ENCODE results near the gene CRLF3. TPM values are rescaled to one million over a fixed set of nuclear protein-coding genes. Genes with fewer than 3 reads are reported as not detected.
A peak's percentile ranks its signal among the peaks of the same experiment; 100 is the strongest.

Gene CRLF3
- total RNA-seq, 6 experiments from 2014 or later, result 11.6 to 13.4 (median 12.1) TPM

DNA sequence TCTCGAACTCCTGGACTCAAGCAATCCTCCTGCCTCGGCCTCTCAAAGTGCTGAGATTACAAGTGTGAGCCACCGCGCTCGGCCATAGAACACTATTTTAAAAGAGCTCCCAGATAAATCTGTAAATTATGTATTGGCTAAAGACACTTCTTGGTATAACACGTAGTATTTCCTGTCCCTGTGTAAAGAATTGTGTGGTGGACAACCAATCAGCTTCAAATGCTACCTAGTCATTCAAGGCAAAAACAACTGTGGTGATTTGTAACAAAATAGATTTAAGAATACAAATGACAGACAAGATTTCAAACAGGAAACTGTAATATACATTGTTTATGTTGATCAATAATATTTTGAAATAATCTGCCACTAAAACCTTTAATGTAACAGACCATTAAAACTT, 14.6 kb downstream of the CRLF3 start:
- Mint-ChIP-seq H3K27ac (no peak overlapping the region), H3K4me3 (no peak overlapping the region), H3K9me3 (no peaks in the 10 kb centered on the region), H3K4me1 (ENCODE audit: low read depth) (peaks cover 15% of the 10 kb centered on the region), H3K27me3 (ENCODE audit: insufficient read depth) (no peaks in the 10 kb centered on the region), H3K36me3 (ENCODE audit: low read depth) (peaks cover 6% of the 10 kb centered on the region; the same call in 1 of the 2 replicates)
- TF ChIP-seq, protein P1, sequence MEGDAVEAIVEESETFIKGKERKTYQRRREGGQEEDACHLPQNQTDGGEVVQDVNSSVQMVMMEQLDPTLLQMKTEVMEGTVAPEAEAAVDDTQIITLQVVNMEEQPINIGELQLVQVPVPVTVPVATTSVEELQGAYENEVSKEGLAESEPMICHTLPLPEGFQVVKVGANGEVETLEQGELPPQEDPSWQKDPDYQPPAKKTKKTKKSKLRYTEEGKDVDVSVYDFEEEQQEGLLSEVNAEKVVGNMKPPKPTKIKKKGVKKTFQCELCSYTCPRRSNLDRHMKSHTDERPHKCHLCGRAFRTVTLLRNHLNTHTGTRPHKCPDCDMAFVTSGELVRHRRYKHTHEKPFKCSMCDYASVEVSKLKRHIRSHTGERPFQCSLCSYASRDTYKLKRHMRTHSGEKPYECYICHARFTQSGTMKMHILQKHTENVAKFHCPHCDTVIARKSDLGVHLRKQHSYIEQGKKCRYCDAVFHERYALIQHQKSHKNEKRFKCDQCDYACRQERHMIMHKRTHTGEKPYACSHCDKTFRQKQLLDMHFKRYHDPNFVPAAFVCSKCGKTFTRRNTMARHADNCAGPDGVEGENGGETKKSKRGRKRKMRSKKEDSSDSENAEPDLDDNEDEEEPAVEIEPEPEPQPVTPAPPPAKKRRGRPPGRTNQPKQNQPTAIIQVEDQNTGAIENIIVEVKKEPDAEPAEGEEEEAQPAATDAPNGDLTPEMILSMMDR (IDR thresholded peaks at IDR 0.05), result no peak
- no peak for DNase-seq

DNA sequence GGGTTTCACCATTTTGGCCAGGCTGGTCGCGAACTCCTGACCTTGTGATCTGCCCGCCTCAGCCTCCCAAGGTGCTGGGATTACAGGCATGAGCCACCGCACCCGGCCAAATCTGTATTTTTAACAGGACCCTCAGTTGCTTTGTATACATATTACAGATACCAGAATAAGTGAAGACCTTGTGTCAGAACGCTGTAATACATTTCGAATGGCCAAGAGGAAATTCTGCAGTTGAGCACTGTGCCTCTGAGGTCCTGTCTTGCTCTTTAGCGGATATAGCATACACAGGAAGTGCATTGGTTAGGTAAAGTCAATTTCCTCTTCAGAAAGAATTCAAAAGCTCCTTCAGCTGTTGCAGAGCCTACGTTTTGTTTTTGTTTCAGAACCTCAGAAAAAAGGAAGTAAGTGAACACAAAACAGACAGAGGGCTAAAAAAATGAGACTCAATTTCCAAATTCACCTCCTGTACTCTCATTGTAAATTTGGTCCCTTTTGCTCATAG, 15.7 kb downstream of the CRLF3 start:
- peaks cover 15% of the 10 kb centered on the region for H3K4me1 Mint-ChIP-seq (ENCODE audit: low read depth)
- TF ChIP-seq, protein P1 (IDR thresholded peaks at IDR 0.05), result no peak
- H3K4me3 Mint-ChIP-seq, result no peak overlapping the region
- H3K36me3 Mint-ChIP-seq (ENCODE audit: low read depth), result peaks cover 12% of the 10 kb centered on the region
- H3K27me3 Mint-ChIP-seq (ENCODE audit: insufficient read depth), result peaks cover 4% of the 10 kb centered on the region; the same call in 1 of the 2 replicates
- no peaks in the 10 kb centered on the region for H3K9me3 Mint-ChIP-seq
- H3K27ac Mint-ChIP-seq, result no peak overlapping the region
- DNase-seq, result no peak

DNA sequence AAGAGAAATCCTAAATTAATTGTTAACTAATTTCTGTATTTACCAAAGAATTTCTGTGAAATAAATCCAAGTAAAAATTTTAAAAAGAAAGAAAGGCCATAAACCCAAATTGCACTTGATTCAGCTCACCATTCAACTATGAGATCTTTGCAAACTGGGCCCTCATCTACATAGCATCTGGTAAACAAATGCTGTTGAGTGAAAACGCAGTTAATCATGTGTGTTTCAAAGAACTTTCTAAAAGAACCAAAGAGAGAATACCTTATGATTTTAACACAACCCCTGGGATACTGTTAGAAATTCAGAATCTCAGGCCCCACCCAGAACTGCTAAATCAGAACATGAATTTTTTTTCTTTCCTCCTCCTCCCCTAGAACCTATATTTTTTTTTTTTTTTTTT, 16.6 kb downstream of the CRLF3 start:
- peaks cover 9% of the 10 kb centered on the region for H3K4me1 Mint-ChIP-seq (ENCODE audit: low read depth)
- H3K9me3 Mint-ChIP-seq, result no peaks in the 10 kb centered on the region
- no peak overlapping the region for H3K4me3 Mint-ChIP-seq
- no peak for DNase-seq
- H3K27ac Mint-ChIP-seq, result no peak overlapping the region
- TF ChIP-seq, protein P1 (IDR thresholded peaks at IDR 0.05), result no peak
- peaks cover 20% of the 10 kb centered on the region for H3K36me3 Mint-ChIP-seq (ENCODE audit: low read depth)
- peaks cover 4% of the 10 kb centered on the region; the same call in 1 of the 2 replicates for H3K27me3 Mint-ChIP-seq (ENCODE audit: insufficient read depth)

DNA sequence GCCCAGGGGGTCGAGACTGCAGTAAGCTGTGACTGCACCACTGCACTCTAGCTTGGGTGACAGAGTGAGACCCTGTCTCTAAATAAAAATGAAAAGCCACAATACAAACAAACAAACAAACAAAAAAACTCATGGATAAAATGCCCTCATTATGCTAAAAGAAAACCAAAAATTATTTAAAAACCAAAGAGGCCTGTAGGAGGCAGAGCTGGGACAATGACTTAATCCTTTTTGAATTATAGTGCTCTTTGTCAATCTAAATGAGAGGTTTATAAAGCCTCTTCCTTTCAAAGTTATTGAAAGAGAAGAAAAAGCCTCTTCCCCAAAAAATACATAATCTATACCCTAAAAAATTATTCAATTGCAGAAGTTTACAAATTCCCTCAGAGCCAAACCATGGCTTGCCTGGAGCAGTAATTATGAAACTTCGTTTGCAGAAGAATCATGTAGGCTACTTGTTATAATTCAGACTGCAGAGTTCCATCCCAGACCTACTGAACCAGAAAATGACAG, 18.5 kb downstream of the CRLF3 start:
- Mint-ChIP-seq H3K4me1 (ENCODE audit: low read depth) (no peaks in the 10 kb centered on the region), H3K27ac (no peak overlapping the region), H3K4me3 (no peak overlapping the region), H3K9me3 (no peaks in the 10 kb centered on the region), H3K27me3 (ENCODE audit: insufficient read depth) (peaks cover 4% of the 10 kb centered on the region; the same call in 1 of the 2 replicates), H3K36me3 (ENCODE audit: low read depth) (peaks cover 20% of the 10 kb centered on the region)
- DNase-seq, result no peak
- TF ChIP-seq, protein P1 (IDR thresholded peaks at IDR 0.05), result peak; percentile 63

DNA sequence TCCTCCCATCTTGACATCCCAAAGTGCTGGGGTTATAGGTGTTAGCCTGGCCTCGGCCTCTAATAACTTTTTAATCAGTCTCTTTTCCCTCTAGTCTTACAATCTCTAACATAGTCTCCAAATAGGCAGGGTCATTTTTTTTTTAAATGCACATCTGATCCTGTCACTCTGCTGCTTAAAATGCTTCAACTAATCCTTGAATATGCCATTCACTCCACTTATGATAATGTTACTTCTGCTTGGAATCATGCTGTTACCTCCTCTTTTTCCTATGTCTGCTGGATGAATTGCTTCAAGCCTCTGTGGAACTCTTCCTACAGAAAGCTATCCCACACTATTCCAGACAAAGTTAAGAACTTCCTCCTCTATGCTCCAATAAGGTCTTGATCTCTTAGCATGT, 22.8 kb downstream of the CRLF3 start:
- peaks cover 6% of the 10 kb centered on the region; the same call in 1 of the 2 replicates for H3K27me3 Mint-ChIP-seq (ENCODE audit: insufficient read depth)
- H3K27ac Mint-ChIP-seq, result no peak overlapping the region
- H3K9me3 Mint-ChIP-seq, result no peaks in the 10 kb centered on the region
- peaks cover 7% of the 10 kb centered on the region; the same call in 1 of the 2 replicates for H3K4me1 Mint-ChIP-seq (ENCODE audit: low read depth)
- no peak for DNase-seq
- H3K4me3 Mint-ChIP-seq, result no peak overlapping the region
- peaks cover 26% of the 10 kb centered on the region for H3K36me3 Mint-ChIP-seq (ENCODE audit: low read depth)
- TF ChIP-seq, protein P1 (IDR thresholded peaks at IDR 0.05), result no peak

Data from HFFc6 (cell line).